Measurements from ENCODE around the gene SNX11. TPM values are rescaled to one million over a fixed set of nuclear protein-coding genes. Genes with fewer than 3 reads are reported as not detected.

Gene SNX11
- total and polyA plus RNA-seq, 2 donors (not counting 3 experiments of a cell fraction or from before 2014, with no cell fraction given) = 23.4 to 26.2 TPM

DNA sequence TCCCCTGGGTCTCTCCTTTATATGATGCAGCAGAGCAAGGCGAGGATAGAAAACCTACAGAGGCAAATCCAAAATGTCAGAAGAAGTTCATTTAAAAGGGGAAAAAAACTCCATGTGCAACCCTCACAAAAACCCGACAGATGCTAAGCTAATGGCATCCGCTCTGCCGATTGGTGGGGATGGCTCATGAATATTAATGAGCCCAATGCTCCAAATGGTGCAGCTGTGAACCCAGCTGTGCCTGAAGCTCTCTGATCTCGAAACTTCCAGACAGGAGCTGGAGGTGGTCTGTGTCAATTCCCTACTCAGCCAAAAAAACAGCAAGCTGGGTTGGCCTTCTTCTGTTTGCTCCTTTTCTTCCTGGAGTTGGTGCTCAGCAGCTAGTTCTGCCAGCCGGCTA lies 15.5 kb downstream of the SNX11 start:
- no TSS peak for BruUV-seq (replicated peaks)
- H3K4me2 ChIP-seq (ENCODE audit: insufficient read depth, low read length) = no peak overlapping the region
- ChIA-PET CTCF (interaction anchor here (1.2 to 1.8 kb wide), 4 partner anchors 8 to 97 kb away, joined by 4 to 8 read pairs (median 6); no protein-coding TSS in a partner anchor), POLR2A (interaction anchor here (0.7 kb wide), 1 partner anchor 114 kb away, joined by 4 read pairs; no protein-coding TSS in a partner anchor)
- no peaks in the 10 kb centered on the region for H3K9me1 ChIP-seq (replicated peaks; ENCODE audit: control insufficient read depth, extremely low read depth, insufficient read depth, low read length)
- H4K20me1 ChIP-seq (replicated peaks; ENCODE audit: control insufficient read depth, extremely low read depth, insufficient read depth, low read length) = no peaks in the 10 kb centered on the region
- TF ChIP-seq GATA2 (IDR thresholded peaks at IDR 0.05; ENCODE audit: insufficient read depth, insufficient read length, low read depth, low read length) = no peak
- TF ChIP-seq POLR2AphosphoS5 (IDR thresholded peaks at IDR 0.05; ENCODE audit: insufficient read depth, low read depth, low read length) = no peak
- no peak for TF ChIP-seq FOS (IDR thresholded peaks at IDR 0.05; ENCODE audit: borderline replicate concordance, insufficient read depth, low read length)
- no peak for TF ChIP-seq MAX (IDR thresholded peaks at IDR 0.05; ENCODE audit: insufficient read depth, insufficient read length)
- no peak for TF ChIP-seq EZH2 (IDR thresholded peaks at IDR 0.05; ENCODE audit: borderline replicate concordance, low read depth, low read length, severe bottlenecking)
- TF ChIP-seq JUN (IDR thresholded peaks at IDR 0.05; ENCODE audit: borderline replicate concordance, insufficient read depth, insufficient read length, low read depth) = no peak
- FAIRE-seq (no peak), DNase-seq (ENCODE audit: low read depth, low spot score) (no peak)
- H2AFZ ChIP-seq (ENCODE audit: low read depth, low read length) = no peak overlapping the region
- no peak overlapping the region for H3K27ac ChIP-seq (ENCODE audit: insufficient read depth, low read depth, low read length)
- dilution Hi-C loops (cut with MboI; ENCODE audit: extremely low pct_ligation_motif_present, low sequenced_read_pairs) (no loop called here), intact Hi-C loops (cut with micrococcal nuclease) (no loop called here)
- H3K79me2 ChIP-seq (ENCODE audit: control insufficient read depth, insufficient read depth, low read length) = no peaks in the 10 kb centered on the region
- H3K9ac ChIP-seq (replicated peaks; ENCODE audit: extremely low read depth, insufficient read depth, low read length) = no peak overlapping the region
- no peak overlapping the region for H3K4me3 ChIP-seq (replicated peaks in 1 of 3; ENCODE audit: insufficient read depth in 1 of 3, low read depth in 1 of 3, low read length in 3 of 3)
- peaks cover 14% of the 10 kb centered on the region for H3K4me1 ChIP-seq (ENCODE audit: control insufficient read depth, extremely low read depth, insufficient read depth, low read length)
- no peaks in the 10 kb centered on the region for H3K9me3 ChIP-seq (replicated peaks; ENCODE audit: control insufficient read depth, insufficient read depth, low read length)
- H3K36me3 ChIP-seq (ENCODE audit: control insufficient read depth in 2 of 2, extremely low read depth in 1 of 2, insufficient read depth in 2 of 2, low read length in 2 of 2) = peaks cover 17 to 28% of the 10 kb centered on the region in 2 experiments
- H3K27me3 ChIP-seq (ENCODE audit: control insufficient read depth in 2 of 2, insufficient read depth in 2 of 2, low read length in 2 of 2) = no peaks in the 10 kb centered on the region

- BruUV-seq (replicated peaks) = no TSS peak
- intact Hi-C loops (cut with micrococcal nuclease) = no loop called here
Observed at GRCh38 chr17:48123776-48124388, 16.3 kb downstream of the SNX11 start.

More at GRCh38 chr17:48123776-48124388, 16.3 kb downstream of the SNX11 start:
- CTCF ChIA-PET = interaction anchor here (0.7 to 1.8 kb wide), 5 partner anchors 7 to 136 kb away, joined by 3 to 6 read pairs (median 3); no protein-coding TSS in a partner anchor
- DNase-seq (ENCODE audit: low read depth, low spot score) = no peak
- H2AFZ ChIP-seq (ENCODE audit: low read depth, low read length) = no peak overlapping the region
- H4K20me1 ChIP-seq (replicated peaks; ENCODE audit: control insufficient read depth, extremely low read depth, insufficient read depth, low read length) = no peaks in the 10 kb centered on the region
- no peak overlapping the region for H3K4me3 ChIP-seq (replicated peaks in 1 of 3; ENCODE audit: insufficient read depth in 1 of 3, low read depth in 1 of 3, low read length in 3 of 3)
- H3K27me3 ChIP-seq (ENCODE audit: control insufficient read depth in 2 of 2, insufficient read depth in 2 of 2, low read length in 2 of 2) = no peaks in the 10 kb centered on the region
- H3K36me3 ChIP-seq (ENCODE audit: control insufficient read depth in 2 of 2, extremely low read depth in 1 of 2, insufficient read depth in 2 of 2, low read length in 2 of 2) = peaks cover 14 to 23% of the 10 kb centered on the region in 2 experiments
- H3K4me2 ChIP-seq (ENCODE audit: insufficient read depth, low read length) = no peak overlapping the region
- POLR2A ChIA-PET = no interaction called here
- no peaks in the 10 kb centered on the region for H3K9me1 ChIP-seq (replicated peaks; ENCODE audit: control insufficient read depth, extremely low read depth, insufficient read depth, low read length)
- no peak for FAIRE-seq
- no peak overlapping the region for H3K27ac ChIP-seq (ENCODE audit: insufficient read depth, low read depth, low read length)
- no peaks in the 10 kb centered on the region for H3K9me3 ChIP-seq (replicated peaks; ENCODE audit: control insufficient read depth, insufficient read depth, low read length)
- dilution Hi-C loops (cut with MboI; ENCODE audit: extremely low pct_ligation_motif_present, low sequenced_read_pairs) = no loop called here
- TF ChIP-seq MAX (IDR thresholded peaks at IDR 0.05; ENCODE audit: insufficient read depth, insufficient read length) = no peak
- TF ChIP-seq EZH2 (IDR thresholded peaks at IDR 0.05; ENCODE audit: borderline replicate concordance, low read depth, low read length, severe bottlenecking) = no peak
- TF ChIP-seq POLR2AphosphoS5 (IDR thresholded peaks at IDR 0.05; ENCODE audit: insufficient read depth, low read depth, low read length) = no peak
- no peak for TF ChIP-seq POLR2A (IDR thresholded peaks at IDR 0.05; ENCODE audit: low read depth, low read length)
- TF ChIP-seq MYC (IDR thresholded peaks at IDR 0.05; ENCODE audit: low read depth, low read length) = no peak
- TF ChIP-seq, protein P1, sequence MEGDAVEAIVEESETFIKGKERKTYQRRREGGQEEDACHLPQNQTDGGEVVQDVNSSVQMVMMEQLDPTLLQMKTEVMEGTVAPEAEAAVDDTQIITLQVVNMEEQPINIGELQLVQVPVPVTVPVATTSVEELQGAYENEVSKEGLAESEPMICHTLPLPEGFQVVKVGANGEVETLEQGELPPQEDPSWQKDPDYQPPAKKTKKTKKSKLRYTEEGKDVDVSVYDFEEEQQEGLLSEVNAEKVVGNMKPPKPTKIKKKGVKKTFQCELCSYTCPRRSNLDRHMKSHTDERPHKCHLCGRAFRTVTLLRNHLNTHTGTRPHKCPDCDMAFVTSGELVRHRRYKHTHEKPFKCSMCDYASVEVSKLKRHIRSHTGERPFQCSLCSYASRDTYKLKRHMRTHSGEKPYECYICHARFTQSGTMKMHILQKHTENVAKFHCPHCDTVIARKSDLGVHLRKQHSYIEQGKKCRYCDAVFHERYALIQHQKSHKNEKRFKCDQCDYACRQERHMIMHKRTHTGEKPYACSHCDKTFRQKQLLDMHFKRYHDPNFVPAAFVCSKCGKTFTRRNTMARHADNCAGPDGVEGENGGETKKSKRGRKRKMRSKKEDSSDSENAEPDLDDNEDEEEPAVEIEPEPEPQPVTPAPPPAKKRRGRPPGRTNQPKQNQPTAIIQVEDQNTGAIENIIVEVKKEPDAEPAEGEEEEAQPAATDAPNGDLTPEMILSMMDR (IDR thresholded peaks at IDR 0.05; ENCODE audit: extremely low read depth in 1 of 2, insufficient read depth in 1 of 2, low read depth in 1 of 2, low read length in 2 of 2) = no peak
- TF ChIP-seq JUN (IDR thresholded peaks at IDR 0.05; ENCODE audit: borderline replicate concordance, insufficient read depth, insufficient read length, low read depth) = no peak
- no peak for TF ChIP-seq GATA2 (IDR thresholded peaks at IDR 0.05; ENCODE audit: insufficient read depth, insufficient read length, low read depth, low read length)
- no peak for TF ChIP-seq FOS (IDR thresholded peaks at IDR 0.05; ENCODE audit: borderline replicate concordance, insufficient read depth, low read length)
- H3K4me1 ChIP-seq (ENCODE audit: control insufficient read depth, extremely low read depth, insufficient read depth, low read length) = peaks cover 15% of the 10 kb centered on the region
- H3K9ac ChIP-seq (replicated peaks; ENCODE audit: extremely low read depth, insufficient read depth, low read length) = no peak overlapping the region
- H3K79me2 ChIP-seq (ENCODE audit: control insufficient read depth, insufficient read depth, low read length) = no peaks in the 10 kb centered on the region

All from endothelial cell of umbilical vein (primary cell).